ENCODE data around the gene USP7. TPM values are rescaled to one million over a fixed set of nuclear protein-coding genes. Genes with fewer than 3 reads are reported as not detected.

The USP7 gene
- total RNA-seq, 1 donor from 2014 or later, result 87.5 TPM

DNA sequence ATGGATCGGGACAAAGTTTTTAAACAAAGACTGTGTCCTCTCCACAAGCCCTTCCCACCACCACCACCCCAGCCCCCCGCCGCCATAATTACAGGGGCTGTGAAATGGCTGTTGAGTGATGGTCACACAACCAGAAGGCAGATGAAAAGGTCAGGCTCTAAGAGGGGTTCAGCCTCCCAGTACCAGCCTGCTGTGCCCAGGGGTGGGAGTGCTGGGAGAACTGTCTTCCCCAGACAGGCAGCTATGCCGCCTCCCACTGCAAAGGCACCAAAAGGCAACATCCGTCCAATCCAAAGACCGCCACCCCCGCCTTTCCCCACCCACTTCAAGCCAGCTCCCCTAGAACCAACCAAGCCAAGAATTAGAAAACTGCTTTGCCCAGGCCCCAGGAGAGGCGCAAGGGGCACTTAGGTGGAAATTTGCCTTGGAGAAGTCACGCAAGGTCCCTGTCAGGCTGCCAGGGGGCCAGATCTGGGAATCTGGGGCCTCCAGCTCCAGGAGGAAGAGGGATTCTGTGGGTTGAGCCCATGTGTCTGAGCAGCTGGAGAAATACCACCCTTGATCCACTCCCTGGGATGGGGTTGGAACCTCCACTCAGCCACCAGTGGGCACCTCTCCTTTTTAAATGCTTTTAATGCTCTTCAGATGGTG, 109.3 kb downstream of the USP7 start:
- no peak overlapping the region for H3K27ac ChIP-seq
- TF ChIP-seq, protein P1, sequence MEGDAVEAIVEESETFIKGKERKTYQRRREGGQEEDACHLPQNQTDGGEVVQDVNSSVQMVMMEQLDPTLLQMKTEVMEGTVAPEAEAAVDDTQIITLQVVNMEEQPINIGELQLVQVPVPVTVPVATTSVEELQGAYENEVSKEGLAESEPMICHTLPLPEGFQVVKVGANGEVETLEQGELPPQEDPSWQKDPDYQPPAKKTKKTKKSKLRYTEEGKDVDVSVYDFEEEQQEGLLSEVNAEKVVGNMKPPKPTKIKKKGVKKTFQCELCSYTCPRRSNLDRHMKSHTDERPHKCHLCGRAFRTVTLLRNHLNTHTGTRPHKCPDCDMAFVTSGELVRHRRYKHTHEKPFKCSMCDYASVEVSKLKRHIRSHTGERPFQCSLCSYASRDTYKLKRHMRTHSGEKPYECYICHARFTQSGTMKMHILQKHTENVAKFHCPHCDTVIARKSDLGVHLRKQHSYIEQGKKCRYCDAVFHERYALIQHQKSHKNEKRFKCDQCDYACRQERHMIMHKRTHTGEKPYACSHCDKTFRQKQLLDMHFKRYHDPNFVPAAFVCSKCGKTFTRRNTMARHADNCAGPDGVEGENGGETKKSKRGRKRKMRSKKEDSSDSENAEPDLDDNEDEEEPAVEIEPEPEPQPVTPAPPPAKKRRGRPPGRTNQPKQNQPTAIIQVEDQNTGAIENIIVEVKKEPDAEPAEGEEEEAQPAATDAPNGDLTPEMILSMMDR (IDR thresholded peaks at IDR 0.05), result no peak
- peak; percentile 31 for DNase-seq
- peaks cover 25% of the 10 kb centered on the region for H3K4me1 ChIP-seq
- no peak for ATAC-seq
- no peak overlapping the region for H3K4me3 ChIP-seq
- intact Hi-C loops (cut with DNase I), result no loop called here
- H3K36me3 ChIP-seq, result peaks cover 66% of the 10 kb centered on the region
- H3K27me3 ChIP-seq, result no peaks in the 10 kb centered on the region
- no peaks in the 10 kb centered on the region for H3K9me3 ChIP-seq

DNA sequence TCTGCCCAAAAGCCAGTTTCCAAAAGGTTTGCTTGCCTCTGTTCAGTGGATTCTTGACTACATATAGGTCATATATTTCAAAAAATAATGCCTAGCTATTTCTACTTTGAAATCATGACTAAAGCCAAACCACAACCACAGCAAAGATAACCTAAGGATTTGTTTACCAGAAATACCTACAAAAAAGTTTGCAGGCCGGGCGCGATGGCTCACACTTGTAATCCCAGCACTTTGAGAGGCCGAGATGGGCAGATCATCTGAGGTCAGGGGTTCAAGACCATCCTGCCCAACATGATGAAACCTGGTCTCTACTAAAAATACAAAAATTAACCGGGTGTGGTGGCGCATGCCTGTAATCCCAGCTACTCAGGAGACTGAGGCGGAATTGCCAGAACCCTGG, 110.1 kb downstream of the USP7 start:
- Histone ChIP-seq H3K9me3 (no peaks in the 10 kb centered on the region), H3K27me3 (no peaks in the 10 kb centered on the region), H3K4me3 (no peak overlapping the region), H3K36me3 (peaks cover 67% of the 10 kb centered on the region), H3K4me1 (peaks cover 28% of the 10 kb centered on the region), H3K27ac (no peak overlapping the region)
- peak; percentile 23 for DNase-seq
- TF ChIP-seq, protein P1 (IDR thresholded peaks at IDR 0.05), result no peak
- no peak for ATAC-seq
- intact Hi-C loops (cut with DNase I), result no loop called here

DNA sequence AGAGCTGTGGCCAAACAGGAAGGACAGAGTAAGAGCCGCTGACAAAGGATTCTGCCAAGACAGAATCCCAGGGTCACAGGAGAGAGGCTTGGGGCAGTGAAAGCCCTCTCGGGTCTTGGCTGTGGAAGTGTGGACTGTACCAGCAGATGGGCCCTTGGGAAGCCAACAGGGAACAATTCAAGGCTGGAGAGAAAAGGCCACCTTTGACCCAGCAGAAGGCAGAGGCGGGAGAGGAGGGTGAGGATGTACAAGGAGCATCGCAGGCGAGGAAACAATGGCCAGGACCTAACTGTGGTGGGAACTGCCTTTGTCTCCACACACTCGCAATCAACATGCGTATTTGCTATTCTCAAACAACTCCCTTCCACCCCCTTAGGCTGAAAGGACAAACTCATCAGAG, 110.6 kb downstream of the USP7 start:
- ATAC-seq (no peak), DNase-seq (no peak)
- TF ChIP-seq, protein P1 (IDR thresholded peaks at IDR 0.05), result no peak
- H3K9me3 ChIP-seq, result no peaks in the 10 kb centered on the region
- H3K4me1 ChIP-seq, result peaks cover 23% of the 10 kb centered on the region
- no peaks in the 10 kb centered on the region for H3K27me3 ChIP-seq
- no peak overlapping the region for H3K4me3 ChIP-seq
- intact Hi-C loops (cut with DNase I), result no loop called here
- H3K36me3 ChIP-seq, result peaks cover 67% of the 10 kb centered on the region
- no peak overlapping the region for H3K27ac ChIP-seq

DNA sequence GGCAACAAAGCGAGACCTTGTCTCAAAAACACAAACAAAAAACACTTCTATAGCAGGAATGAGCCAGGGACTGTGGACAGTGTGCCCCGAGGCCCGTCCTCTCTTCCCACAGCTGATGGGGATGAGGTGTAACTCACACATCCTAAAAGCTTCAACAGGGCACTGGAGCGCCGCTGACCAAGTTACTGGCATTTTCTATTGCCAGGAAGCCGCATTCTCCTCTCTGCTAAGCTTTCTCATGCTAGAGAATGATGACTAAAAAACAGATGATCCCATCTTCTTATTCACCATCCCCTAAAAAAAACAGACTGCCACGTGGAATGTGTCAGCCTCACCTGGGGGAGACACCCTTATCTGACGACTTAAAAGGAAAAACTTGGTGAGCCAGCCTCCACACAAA, 111.2 kb downstream of the USP7 start:
- no peak overlapping the region for H3K4me3 ChIP-seq
- intact Hi-C loops (cut with DNase I), result no loop called here
- TF ChIP-seq, protein P1 (IDR thresholded peaks at IDR 0.05), result no peak
- H3K4me1 ChIP-seq, result peaks cover 21% of the 10 kb centered on the region
- H3K9me3 ChIP-seq, result no peaks in the 10 kb centered on the region
- H3K27ac ChIP-seq, result peak overlapping the region; percentile 24
- ATAC-seq, result no peak
- H3K36me3 ChIP-seq, result peaks cover 67% of the 10 kb centered on the region
- H3K27me3 ChIP-seq, result no peaks in the 10 kb centered on the region
- no peak for DNase-seq

DNA sequence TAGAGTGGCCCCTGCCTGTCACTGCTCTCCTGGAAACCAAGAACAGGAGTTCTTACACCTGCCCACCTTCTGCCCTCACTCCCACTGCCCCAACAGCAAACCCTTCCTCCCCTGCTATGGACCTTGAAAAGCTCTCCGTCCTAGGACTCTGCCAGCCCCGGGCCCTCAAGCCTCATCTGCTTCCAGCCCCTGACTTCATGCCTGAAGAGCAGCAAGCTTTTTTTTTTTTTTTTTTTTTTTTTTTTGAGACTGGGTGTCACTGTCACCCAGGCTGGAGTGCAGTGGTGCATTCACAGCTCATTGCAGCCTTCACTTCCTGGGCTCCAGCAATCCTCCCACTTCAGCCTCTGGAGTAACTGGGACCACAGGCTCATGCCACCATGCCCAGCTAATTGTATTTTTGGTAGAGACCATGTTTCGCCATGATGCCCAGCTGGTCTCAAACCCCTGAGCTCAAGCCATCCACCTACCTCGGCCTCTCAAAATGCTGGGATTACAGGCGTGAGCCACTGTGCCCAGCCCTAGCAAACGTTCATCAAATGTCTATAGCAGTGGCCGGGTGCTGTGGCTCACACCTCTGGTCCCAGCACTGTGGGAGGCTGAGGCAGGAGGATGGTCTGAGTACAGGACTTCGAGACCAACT, 111.8 kb downstream of the USP7 start:
- peak; percentile 20 for DNase-seq
- intact Hi-C loops (cut with DNase I), result no loop called here
- peaks cover 21% of the 10 kb centered on the region for H3K4me1 ChIP-seq
- no peaks in the 10 kb centered on the region for H3K9me3 ChIP-seq
- peak overlapping the region; percentile 24 for H3K27ac ChIP-seq
- TF ChIP-seq, protein P1 (IDR thresholded peaks at IDR 0.05), result no peak
- H3K36me3 ChIP-seq, result peaks cover 67% of the 10 kb centered on the region
- H3K4me3 ChIP-seq, result no peak overlapping the region
- no peaks in the 10 kb centered on the region for H3K27me3 ChIP-seq
- no peak for ATAC-seq

Measured in upper lobe of right lung (tissue), 1 donor.